Measurements from ENCODE around the gene GHSR.
A peak's percentile ranks its signal among the peaks of the same experiment; 100 is the strongest.

Gene GHSR, protein sequence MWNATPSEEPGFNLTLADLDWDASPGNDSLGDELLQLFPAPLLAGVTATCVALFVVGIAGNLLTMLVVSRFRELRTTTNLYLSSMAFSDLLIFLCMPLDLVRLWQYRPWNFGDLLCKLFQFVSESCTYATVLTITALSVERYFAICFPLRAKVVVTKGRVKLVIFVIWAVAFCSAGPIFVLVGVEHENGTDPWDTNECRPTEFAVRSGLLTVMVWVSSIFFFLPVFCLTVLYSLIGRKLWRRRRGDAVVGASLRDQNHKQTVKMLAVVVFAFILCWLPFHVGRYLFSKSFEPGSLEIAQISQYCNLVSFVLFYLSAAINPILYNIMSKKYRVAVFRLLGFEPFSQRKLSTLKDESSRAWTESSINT

DNA sequence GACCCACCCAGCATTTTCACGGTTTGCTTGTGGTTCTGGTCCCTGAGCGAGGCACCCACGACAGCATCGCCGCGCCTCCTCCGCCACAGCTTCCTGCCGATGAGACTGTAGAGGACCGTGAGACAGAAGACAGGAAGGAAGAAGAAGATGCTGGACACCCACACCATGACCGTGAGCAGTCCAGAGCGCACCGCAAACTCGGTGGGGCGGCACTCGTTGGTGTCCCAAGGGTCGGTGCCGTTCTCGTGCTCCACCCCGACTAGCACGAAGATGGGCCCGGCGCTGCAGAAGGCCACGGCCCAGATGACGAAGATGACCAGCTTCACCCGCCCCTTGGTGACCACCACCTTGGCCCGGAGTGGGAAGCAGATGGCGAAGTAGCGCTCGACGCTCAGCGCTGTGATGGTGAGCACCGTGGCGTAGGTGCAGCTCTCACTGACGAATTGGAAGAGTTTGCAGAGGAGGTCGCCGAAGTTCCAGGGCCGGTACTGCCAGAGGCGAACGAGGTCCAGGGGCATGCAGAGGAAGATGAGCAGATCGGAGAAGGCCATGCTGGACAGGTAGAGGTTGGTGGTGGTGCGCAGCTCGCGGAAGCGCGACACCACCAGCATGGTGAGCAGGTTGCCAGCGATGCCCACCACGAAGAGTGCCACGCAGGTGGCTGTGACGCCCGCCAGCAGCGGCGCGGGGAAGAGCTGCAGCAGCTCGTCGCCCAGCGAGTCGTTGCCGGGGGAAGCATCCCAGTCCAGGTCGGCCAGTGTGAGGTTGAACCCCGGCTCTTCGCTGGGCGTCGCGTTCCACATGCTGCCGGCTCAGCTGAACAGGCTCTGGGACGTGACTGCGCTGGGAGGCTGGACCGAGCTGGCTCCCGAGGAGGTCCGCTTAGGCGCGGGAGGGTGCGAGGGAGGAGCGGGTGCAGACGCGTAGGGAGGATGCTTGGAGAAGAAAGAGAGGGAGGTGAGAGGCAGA lies at the start of gene GHSR:
Gene GHSR, minus strand, starts transcription at position 846 of the 969 bp plus-strand sequence. Its CDS starts 43 bp downstream, at position 803.
- DNase-seq, result peak; percentile 12

DNA sequence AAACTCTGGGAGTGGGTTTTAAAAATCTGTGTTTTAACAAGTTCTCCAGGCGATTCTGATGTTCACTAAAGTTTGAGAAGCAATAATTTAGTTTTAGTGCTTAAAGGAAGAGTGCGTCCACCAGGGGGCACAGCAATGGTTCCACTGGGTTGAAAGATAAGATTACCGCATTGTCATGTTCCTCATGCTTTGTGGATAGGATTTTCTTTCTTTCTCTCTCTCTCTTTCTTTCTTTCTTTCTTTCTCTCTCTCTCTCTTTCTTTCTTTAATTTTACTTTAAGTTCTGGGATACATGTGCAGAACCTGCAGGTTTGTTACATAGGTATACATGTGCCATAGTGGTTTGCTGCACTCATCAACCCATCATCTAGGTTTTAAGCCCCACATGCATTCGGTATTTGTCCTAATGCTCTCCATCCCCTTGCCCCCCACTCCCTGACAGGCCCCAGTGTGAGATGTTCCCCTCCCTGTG lies 42.0 kb upstream of the GHSR start:
- peak; percentile 82 for DNase-seq

- DNase-seq, result peak; percentile 73
Measured at GRCh38 chr3:172478116-172478515, 29.9 kb upstream of the GHSR start.

- DNase-seq, result no peak
Measured at GRCh38 chr3:172476347-172476746, 28.1 kb upstream of the GHSR start.

GRCh38 chr3:172475703-172476102 lies 27.4 kb upstream of the GHSR start:
- no peak for DNase-seq

GRCh38 chr3:172471903-172472302 lies 23.6 kb upstream of the GHSR start:
- no peak for DNase-seq

- DNase-seq, result no peak
Measured at GRCh38 chr3:172470588-172470987, 22.3 kb upstream of the GHSR start.

DNA sequence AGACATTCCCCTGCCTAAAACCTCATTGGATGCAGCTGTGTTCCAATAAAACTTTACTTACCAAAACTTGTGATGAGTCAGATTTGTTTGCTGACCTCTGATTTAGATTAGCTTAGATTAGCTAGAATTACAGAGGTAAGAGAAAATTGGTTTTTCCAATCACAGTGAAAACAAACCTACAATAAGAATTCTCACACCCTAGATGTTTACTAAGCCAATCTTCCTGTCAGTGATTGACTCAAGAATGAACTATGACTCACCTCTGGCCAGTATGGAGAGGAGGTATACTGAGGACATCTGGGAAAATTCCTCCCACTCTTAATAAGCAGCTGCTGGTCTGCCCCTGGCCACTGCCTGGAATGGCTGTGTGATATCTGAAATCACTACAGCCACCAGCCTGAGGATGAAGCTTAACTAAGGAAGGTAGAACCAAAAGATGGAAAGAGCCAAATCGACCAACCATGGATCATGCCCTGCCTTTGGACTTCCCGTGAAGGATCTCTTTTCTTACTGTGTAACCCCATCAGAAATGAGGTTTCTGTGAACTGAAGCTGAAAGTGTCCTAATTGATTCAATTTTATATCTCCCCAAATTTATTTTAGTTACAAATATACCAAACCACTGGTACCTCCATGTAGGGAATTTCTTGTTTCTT lies 19.0 kb upstream of the GHSR start:
- no peak for DNase-seq

DNA sequence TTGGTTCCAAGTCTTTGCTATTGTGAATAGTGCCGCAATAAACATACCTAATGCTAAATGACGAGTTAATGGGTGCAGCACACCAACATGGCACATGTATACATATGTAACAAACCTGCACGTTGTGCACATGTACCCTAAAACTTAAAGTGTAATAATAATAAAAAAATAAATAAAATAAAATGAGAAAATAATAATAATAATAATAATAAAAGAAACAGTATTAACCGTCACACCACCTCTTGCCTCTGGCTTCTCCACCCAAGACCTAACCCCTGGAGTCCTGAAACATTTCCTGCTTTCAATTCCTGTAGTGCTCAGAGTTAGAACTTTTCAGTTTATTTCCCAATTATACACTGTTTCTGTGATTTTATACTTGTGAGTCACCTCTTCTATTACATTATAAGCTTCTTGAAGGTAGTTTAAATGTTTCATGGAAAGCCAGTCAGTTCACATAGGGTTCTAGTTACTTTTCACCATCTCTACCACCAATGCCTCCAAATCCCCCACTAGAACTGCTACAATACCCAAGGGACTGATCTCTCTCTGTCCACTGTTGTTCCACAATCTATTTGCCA lies 18.4 kb upstream of the GHSR start:
- DNase-seq, result no peak

DNA sequence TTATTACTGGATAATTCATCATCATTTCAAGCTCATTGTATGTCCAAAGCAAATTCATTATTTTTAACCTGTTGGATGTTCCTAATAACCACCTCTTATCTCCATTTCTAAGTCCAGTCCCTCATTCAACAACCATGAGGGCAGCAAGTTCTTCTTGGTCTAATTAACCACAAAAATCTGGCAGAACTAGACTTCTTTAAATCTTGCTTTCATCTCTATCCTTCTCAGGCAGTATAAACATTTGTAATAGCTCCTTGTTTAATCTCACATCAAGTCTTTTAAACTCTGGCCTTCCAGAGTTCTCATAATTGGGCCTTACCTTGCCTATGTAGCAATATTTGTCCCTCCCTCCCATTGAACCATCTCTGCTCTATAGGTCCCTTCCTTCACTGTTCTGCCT lies 17.0 kb upstream of the GHSR start:
- no peak for DNase-seq

- no peak for DNase-seq
Measured at GRCh38 chr3:172464306-172464705, 16.1 kb upstream of the GHSR start.

GRCh38 chr3:172461530-172462138 lies 13.4 kb upstream of the GHSR start:
- peak; percentile 44 for DNase-seq

DNA sequence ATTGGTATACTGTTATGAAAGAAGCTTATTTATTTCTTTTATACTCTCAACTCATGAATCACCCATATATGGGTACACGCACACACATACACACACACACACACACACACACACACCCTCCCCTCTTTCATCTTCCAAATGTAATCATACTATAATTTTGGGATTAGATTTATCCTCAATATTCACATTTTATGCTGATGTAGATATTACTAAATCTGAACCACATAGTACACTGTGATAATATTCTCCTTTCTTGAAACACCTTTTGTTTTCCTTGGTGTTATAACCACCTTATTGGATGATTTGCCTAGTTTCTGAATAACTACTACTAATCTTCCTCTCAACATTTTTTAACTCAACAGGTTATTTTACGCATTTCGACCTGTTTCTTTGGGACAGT lies 8.1 kb upstream of the GHSR start:
- no peak for DNase-seq

- no peak for DNase-seq
Measured at GRCh38 chr3:172454180-172454579, 5.9 kb upstream of the GHSR start.

GRCh38 chr3:172449466-172450149 lies 1.4 kb upstream of the GHSR start:
- DNase-seq, result peak; percentile 8

GRCh38 chr3:172448661-172449465 lies 607 bp upstream of the GHSR start:
- DNase-seq, result no peak

DNA sequence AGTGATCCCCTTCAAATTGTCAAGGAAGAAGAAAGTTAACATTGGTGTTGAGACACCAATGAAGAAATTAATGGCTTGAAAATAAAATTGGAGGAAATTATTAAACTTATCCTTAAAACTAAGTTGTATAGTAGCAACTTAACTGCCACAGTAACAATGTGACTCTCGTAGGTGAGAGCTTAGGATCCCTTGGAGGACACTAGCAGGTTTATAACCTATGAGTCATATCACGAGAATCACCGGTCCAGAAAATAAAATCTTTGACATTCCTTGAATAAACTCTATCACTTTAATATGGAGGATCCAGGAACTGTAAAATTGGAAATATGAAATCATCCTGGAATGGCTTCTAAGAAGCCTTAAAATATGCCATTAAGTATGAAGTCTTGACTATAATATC lies 2.1 kb downstream of the GHSR start:
- no peak for DNase-seq

DNA sequence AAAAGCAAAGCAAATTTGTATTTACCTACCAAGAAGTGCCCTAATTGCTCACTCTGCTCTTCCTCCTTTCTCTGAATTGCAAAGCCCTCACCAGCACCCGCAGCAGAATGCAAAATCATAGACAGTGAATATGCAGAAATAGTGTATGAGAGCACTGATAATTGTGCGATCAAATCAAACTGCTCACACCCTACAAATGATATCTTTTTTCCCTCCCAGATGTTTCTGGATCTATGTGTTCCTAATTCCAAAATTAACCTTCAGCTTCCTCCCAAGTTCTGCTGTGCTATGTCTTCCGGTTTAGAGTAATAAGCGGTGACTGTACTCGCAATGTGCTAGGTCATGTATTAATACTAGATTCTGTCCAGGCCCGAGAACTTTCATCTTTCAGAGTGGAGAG lies 3.4 kb downstream of the GHSR start:
- DNase-seq, result no peak

GRCh38 chr3:172442606-172443005 lies 5.7 kb downstream of the GHSR start:
- DNase-seq, result no peak

- no peak for DNase-seq
Measured at GRCh38 chr3:172441581-172441980, 6.7 kb downstream of the GHSR start.

GRCh38 chr3:172438186-172438585 lies 10.1 kb downstream of the GHSR start:
- no peak for DNase-seq
